Fibroblast of the aortic adventitia (primary cell): ENCODE measurements around the gene SDCBP2. TPM values are rescaled to one million over a fixed set of nuclear protein-coding genes. Genes with fewer than 3 reads are reported as not detected.

Experiments
- DNase-seq: peaks from one replicate; pipeline ENCODE4 v3.0.0-alpha.2; 2010; ENCODE audit warnings: low read depth
- H3K4me3 ChIP-seq: 2 replicates; pipeline ENCODE4 v1.5.1; 2011; ENCODE audit warnings: low read depth, mild to moderate bottlenecking, control low read depth, low read length, moderate library complexity
- total RNA-seq: library from RNA; depleted of rRNA; stranded (reverse); fragments of >200 nt; gene quantifications from 2 replicates; pipeline ENCODE4 v1.2.3, GENCODE V29; 2012; ENCODE audit warnings: low replicate concordance
- TF ChIP-seq, protein P1 (sequence below): IDR thresholded peaks from 2 replicates; pipeline ENCODE4 v1.5.1; 2011; ENCODE audit warnings: mild to moderate bottlenecking, low read length, control low read depth, inconsistent platforms; ENCODE audit not compliant: insufficient read depth

Gene SDCBP2
- total RNA-seq, 1 donor = 1.4 TPM

DNA sequence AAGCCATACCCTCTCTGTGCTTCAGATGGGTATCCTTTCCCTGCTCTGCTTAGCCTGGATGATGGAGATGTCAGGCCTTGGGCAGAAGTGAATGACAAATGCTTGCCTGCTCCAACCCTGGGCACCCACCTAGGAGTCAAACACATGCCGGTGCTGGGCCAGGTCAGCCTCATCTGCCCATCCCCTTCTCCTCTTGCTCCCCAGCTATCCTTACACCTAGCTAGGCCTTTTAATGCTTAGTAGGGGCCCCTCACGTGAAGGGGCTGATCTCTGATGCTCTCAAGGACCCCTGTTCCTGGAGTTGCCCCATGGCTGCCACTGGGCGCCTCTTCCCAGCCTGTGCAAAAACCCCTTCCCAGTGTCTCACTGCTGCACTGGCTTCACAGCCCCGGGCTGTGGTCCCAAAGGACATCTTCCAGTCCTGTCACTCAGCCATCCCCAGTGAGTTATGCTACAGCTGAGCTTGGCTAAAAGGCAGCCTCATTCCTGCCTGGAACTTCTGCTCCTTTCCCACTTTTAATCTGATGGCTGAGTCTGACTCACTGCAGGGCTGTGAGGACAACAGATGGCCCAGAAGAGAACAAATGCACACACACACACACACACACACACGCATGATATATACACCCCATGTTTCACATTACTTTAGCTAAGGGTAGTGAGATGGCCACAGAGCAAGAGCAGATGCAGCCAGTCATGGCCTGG is 12.8 kb upstream of the SDCBP2 start:
- no peak overlapping the region for H3K4me3 ChIP-seq
- DNase-seq = peak; percentile 64
- TF ChIP-seq, protein P1, sequence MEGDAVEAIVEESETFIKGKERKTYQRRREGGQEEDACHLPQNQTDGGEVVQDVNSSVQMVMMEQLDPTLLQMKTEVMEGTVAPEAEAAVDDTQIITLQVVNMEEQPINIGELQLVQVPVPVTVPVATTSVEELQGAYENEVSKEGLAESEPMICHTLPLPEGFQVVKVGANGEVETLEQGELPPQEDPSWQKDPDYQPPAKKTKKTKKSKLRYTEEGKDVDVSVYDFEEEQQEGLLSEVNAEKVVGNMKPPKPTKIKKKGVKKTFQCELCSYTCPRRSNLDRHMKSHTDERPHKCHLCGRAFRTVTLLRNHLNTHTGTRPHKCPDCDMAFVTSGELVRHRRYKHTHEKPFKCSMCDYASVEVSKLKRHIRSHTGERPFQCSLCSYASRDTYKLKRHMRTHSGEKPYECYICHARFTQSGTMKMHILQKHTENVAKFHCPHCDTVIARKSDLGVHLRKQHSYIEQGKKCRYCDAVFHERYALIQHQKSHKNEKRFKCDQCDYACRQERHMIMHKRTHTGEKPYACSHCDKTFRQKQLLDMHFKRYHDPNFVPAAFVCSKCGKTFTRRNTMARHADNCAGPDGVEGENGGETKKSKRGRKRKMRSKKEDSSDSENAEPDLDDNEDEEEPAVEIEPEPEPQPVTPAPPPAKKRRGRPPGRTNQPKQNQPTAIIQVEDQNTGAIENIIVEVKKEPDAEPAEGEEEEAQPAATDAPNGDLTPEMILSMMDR = no peak

GRCh38 chr20:1338801-1339200 is 9.9 kb upstream of the SDCBP2 start:
- TF ChIP-seq, protein P1 = no peak
- no peak overlapping the region for H3K4me3 ChIP-seq
- no peak for DNase-seq

DNA sequence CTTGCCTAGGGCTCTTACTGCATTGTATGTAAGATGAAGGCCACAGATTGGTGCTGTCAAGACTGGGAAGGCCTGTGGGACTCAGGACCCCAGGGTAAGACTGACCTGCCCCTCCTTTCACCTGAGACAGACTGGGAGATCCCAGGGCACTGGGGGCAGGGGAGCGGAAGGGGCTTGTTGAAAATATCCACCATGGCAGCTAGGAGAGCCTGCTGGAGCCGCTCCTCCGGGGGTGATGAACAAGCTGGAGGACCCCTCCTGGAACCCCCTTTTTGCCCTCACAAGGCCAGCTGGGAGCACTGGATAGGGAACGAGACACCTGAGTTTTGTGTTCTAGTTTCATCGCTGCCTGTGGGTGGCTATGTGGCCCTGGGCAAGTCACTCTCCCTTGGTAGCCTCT is 9.2 kb upstream of the SDCBP2 start:
- DNase-seq = no peak
- H3K4me3 ChIP-seq = no peak overlapping the region
- TF ChIP-seq, protein P1 = no peak

DNA sequence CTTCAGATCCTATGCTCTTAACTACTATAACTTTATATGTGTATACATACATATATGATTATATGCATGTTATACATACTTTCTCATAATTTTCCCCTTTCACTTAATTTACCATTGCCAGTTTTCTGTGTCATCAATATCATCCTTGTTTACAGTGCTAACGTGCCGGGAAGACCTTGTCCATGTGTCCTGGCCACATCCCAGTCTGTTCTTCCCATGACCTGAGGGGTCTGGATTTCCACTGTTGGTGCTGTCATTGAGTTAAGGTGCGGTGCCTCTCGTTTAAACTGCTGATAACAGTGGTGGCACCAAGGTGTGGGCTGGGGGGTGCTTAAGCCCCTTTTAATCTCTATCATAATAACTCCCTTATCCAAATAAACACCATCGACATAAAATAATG is 8.5 kb upstream of the SDCBP2 start:
- TF ChIP-seq, protein P1 = no peak
- no peak for DNase-seq
- H3K4me3 ChIP-seq = no peak overlapping the region

GRCh38 chr20:1336699-1337367 is 7.9 kb upstream of the SDCBP2 start:
- H3K4me3 ChIP-seq = no peak overlapping the region
- TF ChIP-seq, protein P1 = no peak
- DNase-seq = peak; percentile 73

- no peak overlapping the region for H3K4me3 ChIP-seq
- TF ChIP-seq, protein P1 = no peak
- DNase-seq = no peak
Measured at GRCh38 chr20:1335961-1336698, 7.2 kb upstream of the SDCBP2 start.
